Kidney epithelial cell (primary cell): Measurements from ENCODE around the gene DUOXA1. TPM values are rescaled to one million over a fixed set of nuclear protein-coding genes. Genes with fewer than 3 reads are reported as not detected.

Experiments used
- DNase-seq: peaks from one replicate; pipeline ENCODE4 v3.0.0-alpha.2; 2010; ENCODE audit warnings: low read depth
- H3K27me3 ChIP-seq: 2 replicates; pipeline ENCODE4 v1.6.0; 2011; ENCODE audit warnings: low read length; ENCODE audit not compliant: control insufficient read depth, insufficient read depth
- H3K36me3 ChIP-seq: 2 replicates; pipeline ENCODE4 v1.5.1; 2011; ENCODE audit warnings: low read length; ENCODE audit not compliant: control insufficient read depth, insufficient read depth
- H3K4me3 ChIP-seq: 2 replicates; pipeline ENCODE4 v1.5.1; 2011; ENCODE audit warnings: low read depth, mild to moderate bottlenecking, control low read depth, low read length
- CTCF ChIP-seq: IDR thresholded peaks from 2 replicates; pipeline ENCODE4 v1.5.1; 2011; ENCODE audit warnings: mild to moderate bottlenecking, moderate library complexity, low read length, control low read depth, inconsistent platforms; ENCODE audit not compliant: insufficient read depth, poor library complexity, severe bottlenecking
- total RNA-seq: library from RNA; depleted of rRNA; stranded (reverse); fragments of >200 nt; gene quantifications from 2 replicates; pipeline ENCODE4 v1.2.3, GENCODE V29; 2015

The DUOXA1 gene
- total RNA-seq, 1 donor from 2014 or later: not detected

- no peak for TF ChIP-seq CTCF
- H3K36me3 ChIP-seq: no peaks in the 10 kb centered on the region
- H3K4me3 ChIP-seq: no peak overlapping the region
- H3K27me3 ChIP-seq: peaks cover 22% of the 10 kb centered on the region
- DNase-seq: no peak
These were observed 8.7 kb downstream of the DUOXA1 start for GRCh38 chr15:45121020-45121419.

DNA sequence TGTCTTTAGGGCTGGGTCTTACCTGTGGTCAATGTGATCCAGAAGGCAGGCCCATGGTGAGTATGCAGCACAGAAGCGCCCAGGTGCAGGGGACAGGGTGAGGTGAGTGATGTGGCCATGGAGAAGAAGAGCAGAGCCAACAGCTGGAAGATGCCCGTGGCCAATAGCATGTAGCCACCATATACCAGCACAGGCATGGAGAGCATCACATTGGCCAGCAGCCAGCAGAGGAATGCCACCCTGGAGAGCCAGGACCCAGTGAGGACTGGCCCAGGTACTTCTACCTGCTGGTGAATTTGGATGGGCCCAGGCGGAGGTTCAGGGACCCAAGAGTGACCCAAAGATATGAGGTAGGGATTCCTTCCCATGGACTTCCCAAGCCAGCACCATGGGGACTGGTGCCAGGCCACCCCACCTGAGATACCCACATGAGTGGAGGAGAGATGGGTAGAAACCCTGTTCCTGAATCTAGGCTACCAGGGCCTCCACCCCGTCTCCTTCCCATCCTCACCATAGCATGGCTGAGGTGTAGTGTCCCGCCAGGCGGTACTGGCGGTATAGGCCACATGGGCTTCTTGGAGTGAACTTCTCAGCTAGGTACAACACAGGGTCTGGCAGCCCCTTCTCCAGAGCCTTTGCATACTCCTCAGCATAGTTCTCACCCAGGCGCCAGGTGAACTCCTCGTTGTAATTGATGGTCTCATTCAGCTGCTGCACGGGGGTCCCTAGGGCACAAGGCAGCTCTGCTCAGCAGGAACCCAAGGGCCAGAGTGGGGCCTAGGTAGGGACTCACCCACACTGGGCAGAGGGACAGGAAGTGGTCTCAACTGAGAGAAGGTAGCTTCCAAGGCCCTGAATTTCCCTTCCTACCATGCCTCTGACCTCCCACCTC, 9.4 kb downstream of the DUOXA1 start:
- TF ChIP-seq CTCF: no peak
- no peaks in the 10 kb centered on the region for H3K36me3 ChIP-seq
- peaks cover 29% of the 10 kb centered on the region for H3K27me3 ChIP-seq
- no peak overlapping the region for H3K4me3 ChIP-seq
- no peak for DNase-seq

- no peak for DNase-seq
- H3K36me3 ChIP-seq: no peaks in the 10 kb centered on the region
- no peak for TF ChIP-seq CTCF
- H3K27me3 ChIP-seq: peaks cover 38% of the 10 kb centered on the region
- H3K4me3 ChIP-seq: no peak overlapping the region
These were observed 10.7 kb downstream of the DUOXA1 start for GRCh38 chr15:45118996-45119395.

GRCh38 chr15:45118131-45118588, 11.5 kb downstream of the DUOXA1 start:
- H3K27me3 ChIP-seq: peaks cover 47% of the 10 kb centered on the region
- no peak overlapping the region for H3K4me3 ChIP-seq
- TF ChIP-seq CTCF: peak; percentile 100
- DNase-seq: peak; percentile 53
- H3K36me3 ChIP-seq: no peaks in the 10 kb centered on the region

GRCh38 chr15:45117308-45118130, 12.2 kb downstream of the DUOXA1 start:
- Histone ChIP-seq H3K27me3 (peaks cover 53% of the 10 kb centered on the region), H3K36me3 (no peaks in the 10 kb centered on the region), H3K4me3 (no peak overlapping the region)
- no peak for DNase-seq
- TF ChIP-seq CTCF: no peak
